Vagina (tissue), 2 donors: ENCODE data around the gene ULK4. TPM values are rescaled to one million over a fixed set of nuclear protein-coding genes. Genes with fewer than 3 reads are reported as not detected.

ENCODE experiments used
- DNase-seq, 2 donors: peaks; one replicate each; pipeline ENCODE4 v3.0.0-alpha.2; 2017; ENCODE audit errors: extremely low spot score in 2 of 2
- H3K27ac ChIP-seq: fragments of 200-600 bp; sonication (generic); one replicate; pipeline ENCODE4 v1.5.1; 2019
- H3K27me3 ChIP-seq: fragments of 200-600 bp; sonication (generic); one replicate; pipeline ENCODE4 v1.5.1; 2019
- H3K36me3 ChIP-seq, 2 donors: fragments of 200-600 bp; sonication (generic); one replicate each; pipeline ENCODE4 v1.5.1; 2017 to 2019
- H3K4me1 ChIP-seq: fragments of 200-600 bp; sonication (generic); one replicate; pipeline ENCODE4 v1.5.1; 2019
- H3K4me3 ChIP-seq, 2 donors: fragments of 200-600 bp; sonication (generic); 1 replicate in 1 of 2; 2 replicates in 1 of 2; pipeline ENCODE4 v1.5.1; 2016 to 2019
- H3K9me3 ChIP-seq: fragments of 200-600 bp; sonication (generic); one replicate; pipeline ENCODE4 v1.5.1; 2019
- POLR2A ChIP-seq, 2 donors: fragments of 450-650 bp; IDR thresholded peaks; one replicate each; pipeline ENCODE4 v1.6.1; 2017; ENCODE audit warnings: antibody characterized with exemption in 2 of 2, mild to moderate bottlenecking in 2 of 2, moderate library complexity in 2 of 2
- POLR2AphosphoS5 ChIP-seq, 2 donors: sonication (generic); formaldehyde crosslinking; IDR thresholded peaks; one replicate each; pipeline ENCODE4 v1.9.0; 2017; ENCODE audit warnings: antibody characterized with exemption in 2 of 2, mild to moderate bottlenecking in 2 of 2, low read depth in 1 of 2; ENCODE audit not compliant: insufficient read depth in 1 of 2
- intact Hi-C: fragments of 100-400 bp; cut with DNase I; formaldehyde crosslinking; loops from one replicate; pipeline ENCODE4 v1.15.1; 2023
- total RNA-seq: library from RNA; depleted of rRNA; stranded (reverse); fragments of >200 nt; gene quantifications from one replicate; pipeline ENCODE4 v1.2.3, GENCODE V29; 2016
- TF ChIP-seq, protein P1 (sequence below), 3 experiments: fragments of 450-650 bp in 2 of 3; fragments of 200-600 bp in 1 of 3; sonication (generic) in 1 of 3; IDR thresholded peaks; one replicate each; pipeline ENCODE4 v1.5.1; 2017 to 2019; ENCODE audit warnings: antibody characterized with exemption in 3 of 3, mild to moderate bottlenecking in 2 of 3, moderate library complexity in 2 of 3

The ULK4 gene
- total RNA-seq, 1 donor from 2014 or later, result 24.1 TPM

DNA sequence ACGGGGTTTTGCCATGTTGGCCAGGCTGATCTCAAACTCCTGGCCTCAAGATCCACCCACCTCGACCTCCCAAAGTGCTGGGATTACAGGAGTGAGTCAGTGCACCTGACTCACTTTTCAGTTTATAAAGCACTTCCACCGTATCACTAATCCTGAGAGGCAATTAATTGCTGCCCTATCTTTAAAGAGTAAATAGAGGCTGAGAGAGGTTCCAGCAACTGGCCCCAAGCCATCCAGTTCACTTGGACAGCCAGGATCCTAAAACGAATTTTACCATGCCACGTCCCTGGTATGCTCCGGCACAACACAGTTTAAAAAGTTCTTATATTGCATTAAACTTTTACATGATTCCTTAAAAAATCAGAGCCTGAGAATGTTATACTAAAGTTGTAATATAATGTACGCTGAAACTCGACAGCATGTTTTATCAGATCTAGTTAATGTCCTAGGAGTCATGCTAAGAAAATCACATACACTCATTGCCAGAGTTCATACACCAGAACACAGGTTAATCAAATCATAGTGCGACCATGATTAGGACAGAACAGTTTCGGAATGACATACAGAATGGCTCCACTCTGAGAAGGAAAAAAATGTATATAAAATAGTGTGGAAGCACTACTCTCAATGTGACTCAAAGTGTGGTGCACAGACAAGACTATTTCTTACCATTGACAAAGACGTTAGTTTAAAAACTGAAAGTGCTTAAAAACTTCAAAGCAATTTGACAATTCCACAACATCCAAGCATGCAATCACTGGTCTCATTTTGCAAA lies 125.4 kb downstream of the ULK4 start:
- Histone ChIP-seq H3K27me3 (no peaks in the 10 kb centered on the region), H3K9me3 (no peaks in the 10 kb centered on the region), H3K4me1 (peaks cover 5% of the 10 kb centered on the region), H3K27ac (no peak overlapping the region), H3K36me3 (no peaks in the 10 kb centered on the region), H3K4me3 (no peak overlapping the region)
- no peak for DNase-seq
- intact Hi-C loops, result no loop called here
- TF ChIP-seq POLR2AphosphoS5 (IDR thresholded peaks at IDR 0.05; ENCODE audit: insufficient read depth in 1 of 2, low read depth in 1 of 2), result no peak
- TF ChIP-seq, protein P1, sequence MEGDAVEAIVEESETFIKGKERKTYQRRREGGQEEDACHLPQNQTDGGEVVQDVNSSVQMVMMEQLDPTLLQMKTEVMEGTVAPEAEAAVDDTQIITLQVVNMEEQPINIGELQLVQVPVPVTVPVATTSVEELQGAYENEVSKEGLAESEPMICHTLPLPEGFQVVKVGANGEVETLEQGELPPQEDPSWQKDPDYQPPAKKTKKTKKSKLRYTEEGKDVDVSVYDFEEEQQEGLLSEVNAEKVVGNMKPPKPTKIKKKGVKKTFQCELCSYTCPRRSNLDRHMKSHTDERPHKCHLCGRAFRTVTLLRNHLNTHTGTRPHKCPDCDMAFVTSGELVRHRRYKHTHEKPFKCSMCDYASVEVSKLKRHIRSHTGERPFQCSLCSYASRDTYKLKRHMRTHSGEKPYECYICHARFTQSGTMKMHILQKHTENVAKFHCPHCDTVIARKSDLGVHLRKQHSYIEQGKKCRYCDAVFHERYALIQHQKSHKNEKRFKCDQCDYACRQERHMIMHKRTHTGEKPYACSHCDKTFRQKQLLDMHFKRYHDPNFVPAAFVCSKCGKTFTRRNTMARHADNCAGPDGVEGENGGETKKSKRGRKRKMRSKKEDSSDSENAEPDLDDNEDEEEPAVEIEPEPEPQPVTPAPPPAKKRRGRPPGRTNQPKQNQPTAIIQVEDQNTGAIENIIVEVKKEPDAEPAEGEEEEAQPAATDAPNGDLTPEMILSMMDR (IDR thresholded peaks at IDR 0.05), result no peak
- no peak for TF ChIP-seq POLR2A (IDR thresholded peaks at IDR 0.05)

DNA sequence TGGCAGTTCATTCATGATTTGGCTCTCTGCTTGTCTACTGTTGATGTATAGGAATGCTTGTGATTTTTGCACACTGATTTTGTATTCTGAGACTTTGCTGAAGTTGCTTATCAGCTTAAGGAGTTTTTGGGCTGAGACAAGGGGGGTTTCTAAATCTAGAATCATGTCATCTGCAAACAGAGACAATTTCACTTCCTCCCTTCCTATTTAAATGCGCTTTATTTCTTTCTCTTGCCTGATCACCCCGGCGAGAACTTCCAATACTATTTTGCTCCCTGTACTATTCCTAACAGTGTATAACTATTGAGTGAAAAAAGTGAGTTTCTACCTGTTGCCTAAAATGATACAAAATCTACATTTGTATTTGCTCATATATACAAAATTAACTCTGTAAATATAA lies 128.3 kb downstream of the ULK4 start:
- no peak for DNase-seq
- TF ChIP-seq, protein P1 (IDR thresholded peaks at IDR 0.05), result no peak
- TF ChIP-seq POLR2AphosphoS5 (IDR thresholded peaks at IDR 0.05; ENCODE audit: insufficient read depth in 1 of 2, low read depth in 1 of 2), result no peak
- TF ChIP-seq POLR2A (IDR thresholded peaks at IDR 0.05), result no peak
- no peaks in the 10 kb centered on the region for H3K9me3 ChIP-seq
- no peak overlapping the region for H3K27ac ChIP-seq
- H3K36me3 ChIP-seq, result no peaks in the 10 kb centered on the region
- intact Hi-C loops, result no loop called here
- H3K4me3 ChIP-seq, result no peak overlapping the region
- H3K4me1 ChIP-seq, result peaks cover 5% of the 10 kb centered on the region
- no peaks in the 10 kb centered on the region for H3K27me3 ChIP-seq

DNA sequence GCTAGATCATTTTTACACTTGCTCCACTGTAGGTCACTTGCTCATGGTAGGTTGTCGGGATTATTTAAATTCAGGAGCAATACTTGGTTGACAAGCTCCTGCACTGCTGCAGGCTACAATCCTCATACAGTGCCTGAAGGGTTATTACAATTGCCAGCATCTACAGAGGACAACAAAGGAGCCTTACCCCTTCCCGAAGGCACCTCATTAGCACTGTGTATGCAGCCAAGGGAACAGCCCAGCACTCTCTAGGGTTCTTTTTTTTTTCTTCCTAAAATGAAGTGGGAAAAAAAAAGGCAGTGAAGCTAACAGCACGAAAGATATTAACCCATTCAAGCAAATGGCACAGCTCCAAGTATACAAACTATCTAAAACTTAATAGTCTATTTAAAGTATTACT lies 142.7 kb downstream of the ULK4 start:
- Histone ChIP-seq H3K9me3 (no peaks in the 10 kb centered on the region), H3K4me3 (no peak overlapping the region), H3K4me1 (no peaks in the 10 kb centered on the region), H3K27me3 (no peaks in the 10 kb centered on the region), H3K27ac (no peak overlapping the region), H3K36me3 (no peaks in the 10 kb centered on the region)
- intact Hi-C loops, result no loop called here
- no peak for TF ChIP-seq POLR2AphosphoS5 (IDR thresholded peaks at IDR 0.05; ENCODE audit: insufficient read depth in 1 of 2, low read depth in 1 of 2)
- no peak for TF ChIP-seq POLR2A (IDR thresholded peaks at IDR 0.05)
- TF ChIP-seq, protein P1 (IDR thresholded peaks at IDR 0.05), result no peak
- DNase-seq, result no peak

DNA sequence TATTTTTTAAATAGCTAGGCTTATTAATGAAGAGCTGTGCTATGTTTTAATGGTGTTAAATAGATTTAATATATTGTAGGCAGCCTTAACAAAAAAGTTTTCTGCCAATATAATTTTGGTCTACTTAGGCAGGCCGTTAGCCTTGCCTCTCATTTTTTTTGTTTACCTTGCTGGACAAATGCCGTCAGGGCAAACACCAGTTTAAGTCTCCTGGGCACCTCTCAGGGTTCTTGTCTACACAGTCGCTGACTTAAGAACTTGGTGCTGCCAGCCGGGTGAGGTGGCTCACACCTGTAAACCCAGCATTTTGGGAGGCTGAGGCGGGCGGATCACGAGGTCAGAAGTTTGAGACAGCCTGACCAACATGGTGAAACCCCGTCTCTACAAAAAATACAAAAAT lies 153.3 kb downstream of the ULK4 start:
- Histone ChIP-seq H3K4me1 (no peaks in the 10 kb centered on the region), H3K27ac (no peak overlapping the region), H3K27me3 (no peaks in the 10 kb centered on the region), H3K9me3 (no peaks in the 10 kb centered on the region), H3K36me3 (no peaks in the 10 kb centered on the region), H3K4me3 (no peak overlapping the region)
- no peak for DNase-seq
- TF ChIP-seq POLR2AphosphoS5 (IDR thresholded peaks at IDR 0.05; ENCODE audit: insufficient read depth in 1 of 2, low read depth in 1 of 2) (no peak), POLR2A (IDR thresholded peaks at IDR 0.05) (no peak)
- TF ChIP-seq, protein P1 (IDR thresholded peaks at IDR 0.05), result no peak
- intact Hi-C loops, result no loop called here

DNA sequence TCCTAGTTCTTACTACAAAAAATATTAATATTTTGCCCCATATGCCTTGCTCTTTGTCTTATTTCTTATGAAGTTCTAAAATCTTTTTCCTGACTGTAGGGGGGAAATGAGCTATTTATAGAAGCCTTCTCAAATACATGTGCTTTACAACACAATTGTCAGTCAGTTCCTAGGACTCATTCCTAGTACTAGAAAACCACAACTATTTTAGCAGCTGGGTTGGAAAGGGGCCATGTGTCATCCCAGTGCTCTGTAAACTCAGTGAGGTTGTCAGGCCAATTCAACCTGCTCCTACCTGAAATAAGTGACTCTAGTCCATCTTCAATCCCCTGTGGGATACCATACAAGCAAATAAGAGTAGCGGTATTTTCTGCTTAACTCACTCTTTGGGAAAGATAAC lies 153.8 kb downstream of the ULK4 start:
- H3K36me3 ChIP-seq, result no peaks in the 10 kb centered on the region
- no peaks in the 10 kb centered on the region for H3K4me1 ChIP-seq
- no peak for DNase-seq
- no peak overlapping the region for H3K4me3 ChIP-seq
- H3K27ac ChIP-seq, result no peak overlapping the region
- no peaks in the 10 kb centered on the region for H3K27me3 ChIP-seq
- TF ChIP-seq POLR2A (IDR thresholded peaks at IDR 0.05) (no peak), POLR2AphosphoS5 (IDR thresholded peaks at IDR 0.05; ENCODE audit: insufficient read depth in 1 of 2, low read depth in 1 of 2) (no peak)
- TF ChIP-seq, protein P1 (IDR thresholded peaks at IDR 0.05), result no peak
- no peaks in the 10 kb centered on the region for H3K9me3 ChIP-seq
- intact Hi-C loops, result no loop called here
